Putamen (tissue), 1 donor: ENCODE measurements around the gene IRX4.

Experiments used
- DNase-seq: peaks from one replicate; pipeline ENCODE4 v3.0.0-alpha.2; 2016; ENCODE audit warnings: low spot score

IRX4 gene

DNA sequence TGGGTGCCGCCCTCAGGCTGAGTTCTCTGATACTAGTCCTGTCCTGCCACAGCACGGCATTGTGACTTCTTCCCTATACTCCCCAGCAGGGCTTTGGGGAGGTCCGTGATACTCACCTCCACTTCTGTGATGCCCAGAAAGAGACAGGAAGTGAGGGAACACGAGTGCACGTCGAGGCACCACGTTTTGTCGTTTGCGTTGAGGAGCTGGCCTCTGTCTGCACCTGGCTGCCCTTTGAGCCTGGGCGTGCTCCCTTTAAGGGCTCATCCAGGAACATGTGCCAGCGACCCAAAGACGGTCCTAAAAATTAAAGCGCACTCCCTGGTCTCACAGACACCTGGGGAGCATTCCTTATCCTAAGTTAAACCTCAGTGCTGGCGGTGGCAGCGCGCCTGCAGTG lies 8.7 kb upstream of the IRX4 start:
- DNase-seq: no peak

DNA sequence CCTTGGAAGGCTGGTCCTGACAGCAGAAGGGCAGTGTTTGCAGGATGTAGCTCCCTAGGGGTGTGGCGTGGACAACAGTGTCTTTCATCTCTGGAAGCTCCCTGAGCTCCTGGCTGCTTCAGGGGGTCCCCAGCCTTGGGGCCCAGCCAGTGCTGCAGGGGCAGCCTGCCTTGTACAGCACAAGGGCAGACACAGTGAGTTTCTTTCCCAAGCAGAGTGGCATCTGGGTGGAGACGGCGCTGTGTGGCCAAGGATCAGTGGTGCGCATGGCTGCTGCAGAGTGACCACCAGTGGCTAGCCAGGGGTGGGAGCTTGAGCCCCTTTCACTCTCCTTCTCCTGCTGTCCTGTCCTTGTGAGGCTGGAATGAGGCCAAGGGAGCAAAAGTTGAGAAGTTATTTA lies 7.6 kb upstream of the IRX4 start:
- DNase-seq: no peak

DNA sequence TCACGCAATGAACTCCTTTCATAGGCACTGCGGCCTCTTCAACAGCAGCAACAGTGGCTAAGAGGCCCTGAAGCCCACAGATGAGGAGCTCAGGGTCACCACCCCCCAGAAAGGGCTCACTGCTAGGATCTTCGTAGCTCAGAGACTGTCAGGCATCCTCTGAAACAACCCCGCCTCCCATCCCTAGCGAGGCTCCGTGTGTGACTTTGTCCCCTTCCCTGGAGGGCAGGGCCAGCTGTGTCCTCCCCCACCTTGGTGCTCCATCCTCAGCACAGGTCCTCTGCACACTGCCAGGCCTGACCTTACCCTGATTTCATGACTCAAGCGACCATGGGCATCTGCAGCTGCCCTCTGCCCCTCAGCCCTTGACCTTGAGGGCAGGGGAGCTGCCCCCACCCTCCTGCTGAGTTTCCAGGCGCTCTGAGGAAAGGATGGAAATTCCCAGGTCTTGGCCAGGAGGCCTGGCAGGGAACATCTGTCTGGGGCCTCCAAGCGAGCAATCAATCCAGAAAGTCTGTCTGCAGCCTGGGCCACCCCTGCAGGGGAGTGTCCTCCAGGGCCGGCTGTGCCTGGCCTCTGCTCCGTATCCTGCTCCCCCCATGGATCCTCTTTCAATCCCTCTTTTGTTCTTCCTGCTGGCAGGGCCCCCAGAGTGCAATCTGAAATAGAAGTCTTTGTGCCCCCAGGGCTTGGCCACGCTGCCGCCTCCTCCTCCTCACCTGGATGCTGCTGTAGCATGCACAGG lies 6.8 kb upstream of the IRX4 start:
- DNase-seq: no peak

DNA sequence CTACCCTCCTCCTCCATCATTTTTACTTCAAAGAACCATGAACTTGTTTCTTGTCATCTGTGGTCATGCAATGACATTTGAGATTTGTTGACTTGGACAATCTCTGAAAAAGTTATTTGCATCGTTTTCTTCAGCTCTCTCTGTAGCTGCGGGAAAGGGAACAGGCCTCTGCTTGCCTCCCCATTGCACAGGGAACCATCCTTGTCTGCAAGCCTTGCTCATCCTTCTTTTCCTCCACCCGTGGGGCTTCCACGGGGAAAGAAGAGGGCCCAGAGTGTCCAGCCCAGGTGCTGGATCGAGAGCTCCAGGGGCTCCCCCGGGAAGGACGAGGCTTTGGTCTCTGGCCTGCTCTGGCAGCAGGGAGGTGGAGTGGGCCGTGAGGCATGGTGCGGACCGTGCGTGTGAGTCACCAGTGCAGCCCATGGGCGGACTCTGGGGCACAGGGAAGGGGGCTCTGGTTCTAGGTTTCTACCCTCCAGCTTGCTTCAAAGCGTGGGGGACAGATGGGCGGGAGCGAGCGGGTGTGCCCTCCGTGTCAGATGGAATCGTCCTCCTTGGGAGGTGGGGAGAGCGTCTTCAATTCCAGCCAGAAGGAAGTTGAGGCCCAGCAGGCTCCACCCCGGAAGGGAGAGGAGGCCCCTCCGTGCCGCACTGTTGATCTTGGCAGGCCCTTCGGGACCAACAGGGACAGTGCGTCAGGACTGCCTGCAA lies 6.0 kb upstream of the IRX4 start:
- no peak for DNase-seq

DNA sequence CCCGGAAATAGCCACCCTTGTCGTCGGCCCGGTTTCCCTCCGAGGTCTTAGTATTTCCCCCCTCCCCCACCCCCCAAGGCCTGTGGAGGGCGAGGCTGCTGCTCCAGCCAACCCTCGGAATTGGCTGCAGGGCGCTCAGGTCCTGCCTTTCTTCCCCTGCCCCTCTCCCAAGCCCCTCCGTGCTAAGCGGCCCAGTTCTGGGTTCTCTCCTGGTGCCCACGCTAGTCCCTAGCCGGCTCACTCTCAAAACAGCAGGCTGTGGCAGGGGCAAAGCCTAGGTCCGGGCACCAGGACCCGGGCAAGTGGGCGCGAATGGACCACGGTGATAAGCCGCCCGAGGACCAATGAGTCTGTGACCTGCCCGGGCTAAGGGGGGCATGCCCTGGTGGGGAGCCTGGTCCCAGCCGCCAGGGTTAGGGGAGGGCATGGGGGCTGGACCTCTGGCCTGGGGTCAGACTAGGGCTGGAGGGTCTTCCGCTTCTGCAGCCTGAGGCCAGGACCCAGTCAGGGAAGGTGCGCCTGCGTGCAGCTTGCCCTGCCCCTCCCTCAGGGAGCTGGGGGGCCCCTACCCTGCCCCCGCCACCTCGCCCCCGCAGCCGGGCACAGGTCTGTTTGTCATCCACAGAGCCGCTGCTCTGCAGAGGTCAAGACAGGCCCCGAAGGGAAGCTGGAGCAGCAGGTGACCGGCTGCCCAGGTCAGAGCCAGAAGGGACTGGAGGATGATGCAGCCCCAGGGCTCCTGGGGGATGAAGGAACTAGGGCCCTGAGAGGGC lies 5.0 kb upstream of the IRX4 start:
- DNase-seq: no peak

DNA sequence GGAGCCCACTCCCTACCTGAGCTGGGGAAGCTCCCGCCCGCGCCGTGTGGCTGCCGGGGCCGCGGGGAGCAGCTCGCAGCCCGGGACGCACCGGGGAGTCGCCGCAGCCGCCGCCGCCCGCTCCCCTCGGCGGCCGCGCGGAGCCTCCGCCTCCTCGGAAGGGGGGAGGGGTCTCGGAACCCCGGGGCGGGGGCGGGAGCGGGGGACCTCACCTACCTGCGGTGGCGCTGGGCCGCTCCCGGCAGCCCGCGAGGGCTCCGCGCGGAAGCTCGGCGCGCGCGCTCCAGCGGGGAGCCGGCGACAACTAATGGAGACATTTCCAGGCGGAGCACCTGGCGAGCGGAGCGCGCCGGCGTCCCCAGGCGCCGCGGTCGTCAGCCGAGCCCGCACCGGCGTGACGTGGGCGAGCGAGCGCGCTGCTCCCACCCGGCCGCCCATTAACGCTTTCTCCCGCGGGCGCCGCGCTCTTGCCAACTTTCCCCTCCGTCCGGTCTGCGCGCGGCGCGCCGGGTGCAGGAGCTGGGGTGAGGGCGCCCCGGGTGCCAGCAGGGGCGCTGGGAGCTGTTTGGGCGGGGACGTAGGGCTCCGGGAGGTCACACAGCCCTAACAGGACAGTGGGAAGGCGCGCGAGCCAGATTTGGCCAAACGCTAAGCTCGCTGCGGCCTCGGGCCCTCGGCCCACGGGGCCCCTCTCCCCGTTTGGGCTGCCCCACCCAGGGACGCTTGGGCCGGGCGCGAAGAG lies 4.3 kb upstream of the IRX4 start:
- no peak for DNase-seq

DNA sequence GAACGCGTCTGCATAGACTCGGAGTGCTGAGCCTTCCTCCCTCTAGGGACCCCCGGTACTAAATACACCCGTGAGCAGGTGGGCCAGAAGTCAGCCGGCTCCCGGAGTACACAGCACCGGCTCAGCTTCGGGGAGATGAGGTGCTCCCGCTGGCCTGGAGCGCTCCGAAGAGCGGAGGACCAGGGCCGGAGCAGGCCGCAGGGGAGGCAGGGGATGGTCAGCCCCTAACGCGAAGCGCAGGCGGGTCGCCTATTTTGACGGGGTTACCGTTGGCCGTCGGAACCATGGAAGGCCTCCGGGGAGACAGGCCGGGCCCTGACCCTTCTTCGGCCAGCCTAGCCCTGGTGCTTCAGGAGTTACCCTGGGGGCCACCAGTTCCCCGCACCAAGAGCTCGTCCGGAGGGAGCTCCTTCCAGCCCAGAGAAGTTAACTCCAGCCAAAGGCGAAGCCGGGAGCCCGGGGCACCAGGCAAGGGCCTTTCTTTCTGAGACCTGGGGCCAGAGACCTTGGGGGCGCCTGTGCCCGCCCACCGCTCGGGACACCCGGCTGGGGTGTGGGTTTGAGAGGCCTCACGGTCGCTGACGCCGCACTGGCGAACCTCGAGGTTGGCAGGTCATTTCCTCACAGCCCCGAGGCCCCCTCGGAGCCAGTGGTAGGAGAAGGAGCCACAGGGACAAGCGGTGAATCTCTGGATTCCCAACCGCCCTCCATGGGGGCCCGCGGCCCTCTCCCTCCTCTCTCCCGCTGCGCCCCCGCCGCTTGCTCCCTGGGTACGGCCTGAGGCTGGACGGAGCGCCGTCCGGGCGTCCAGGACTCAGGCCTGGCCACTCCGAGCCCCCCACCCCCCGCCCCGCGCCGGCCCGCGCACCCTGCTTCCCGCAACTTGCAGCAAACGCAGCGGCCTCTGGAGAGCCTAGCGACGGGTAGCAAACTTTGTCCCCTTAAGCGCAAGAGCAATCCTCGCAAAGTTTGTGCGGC lies 3.4 kb upstream of the IRX4 start:
- DNase-seq: no peak

DNA sequence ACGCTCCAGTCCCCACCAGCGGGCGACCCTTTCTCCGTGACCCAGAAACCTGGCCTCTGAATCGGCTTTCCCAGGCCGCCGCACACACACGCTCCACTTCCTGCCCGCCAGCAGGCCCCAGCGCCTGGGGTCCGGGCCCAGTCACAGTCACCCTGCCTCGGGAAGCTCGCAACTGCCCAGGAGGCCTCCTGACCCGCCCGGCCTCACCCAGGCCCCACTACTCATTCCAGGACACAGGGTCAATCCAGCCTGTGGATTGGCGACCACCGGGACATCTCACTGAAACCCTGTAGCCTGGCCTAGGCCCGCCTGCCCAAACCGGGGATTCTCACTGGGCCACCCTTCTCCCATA lies 2.7 kb upstream of the IRX4 start:
- no peak for DNase-seq

DNA sequence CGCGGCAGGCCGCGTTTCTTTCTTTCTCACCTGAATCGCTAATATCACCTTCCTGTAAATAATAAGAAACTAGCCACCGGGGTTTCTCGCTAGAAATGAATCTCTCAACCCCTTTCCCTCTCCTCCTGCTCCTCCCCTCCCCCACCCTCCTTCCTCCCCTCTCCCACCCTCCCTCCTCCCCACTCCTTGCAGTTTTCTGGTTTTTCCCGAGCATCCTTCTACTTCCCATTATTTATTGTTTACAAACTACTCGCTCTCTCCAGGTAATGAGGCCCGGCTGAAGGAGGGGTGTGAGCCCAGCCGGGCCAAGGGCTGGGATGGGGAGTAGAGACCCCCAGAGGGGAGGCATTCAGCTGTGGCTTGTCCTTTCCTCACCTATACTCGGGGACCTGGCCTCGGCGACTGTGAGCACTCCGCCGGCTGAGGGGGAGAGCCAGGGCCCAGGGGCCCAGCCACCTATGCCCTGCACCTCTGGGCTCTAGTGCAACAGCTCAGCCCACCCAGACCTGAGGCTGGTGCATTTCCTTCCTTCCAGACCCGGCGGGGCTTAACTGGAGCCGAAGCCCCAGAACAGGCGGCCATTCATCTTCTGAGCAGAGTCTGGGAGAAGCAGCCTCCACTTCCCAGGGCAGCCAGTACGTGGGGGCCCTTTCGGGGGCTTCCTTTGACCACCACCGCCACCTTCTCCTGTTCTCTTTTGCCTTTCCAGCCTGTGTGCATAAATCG lies 2.1 kb upstream of the IRX4 start:
- DNase-seq: no peak

DNA sequence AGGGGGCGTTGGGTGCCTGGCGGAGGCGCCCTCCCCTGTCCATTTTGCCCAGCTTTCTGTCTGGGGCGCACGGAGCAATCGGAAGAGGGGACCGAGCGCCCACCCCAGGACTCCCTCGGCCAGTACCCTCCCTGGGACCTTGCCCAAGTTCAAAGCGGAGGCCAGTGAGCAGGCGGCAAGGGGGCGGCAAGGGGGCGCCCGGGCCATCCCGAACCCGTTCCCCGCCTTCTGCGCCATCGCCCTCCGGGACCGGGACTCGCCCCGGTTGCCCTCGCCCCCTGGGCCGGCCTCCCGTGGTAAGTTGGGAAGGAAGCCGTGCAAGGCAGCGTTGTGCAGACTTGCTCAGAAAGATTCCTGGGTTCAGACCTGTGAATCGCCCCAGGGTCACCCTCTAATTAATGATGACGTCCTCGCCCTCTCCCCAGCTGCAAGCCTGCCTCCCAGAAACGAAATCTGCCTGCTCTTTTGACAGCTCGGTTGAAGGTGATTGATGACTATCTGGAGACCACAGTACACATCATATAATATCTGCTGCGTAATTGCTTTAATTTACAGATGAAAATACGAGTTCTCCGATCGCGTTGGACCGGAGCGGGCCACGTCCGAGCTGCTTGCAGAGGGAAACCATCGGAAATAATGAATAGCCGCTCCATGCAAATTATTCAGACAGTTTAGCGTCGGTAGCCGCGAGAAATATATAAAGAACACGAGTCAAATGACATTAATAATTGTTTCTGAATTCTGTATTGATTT lies 1.4 kb upstream of the IRX4 start:
- no peak for DNase-seq

DNA sequence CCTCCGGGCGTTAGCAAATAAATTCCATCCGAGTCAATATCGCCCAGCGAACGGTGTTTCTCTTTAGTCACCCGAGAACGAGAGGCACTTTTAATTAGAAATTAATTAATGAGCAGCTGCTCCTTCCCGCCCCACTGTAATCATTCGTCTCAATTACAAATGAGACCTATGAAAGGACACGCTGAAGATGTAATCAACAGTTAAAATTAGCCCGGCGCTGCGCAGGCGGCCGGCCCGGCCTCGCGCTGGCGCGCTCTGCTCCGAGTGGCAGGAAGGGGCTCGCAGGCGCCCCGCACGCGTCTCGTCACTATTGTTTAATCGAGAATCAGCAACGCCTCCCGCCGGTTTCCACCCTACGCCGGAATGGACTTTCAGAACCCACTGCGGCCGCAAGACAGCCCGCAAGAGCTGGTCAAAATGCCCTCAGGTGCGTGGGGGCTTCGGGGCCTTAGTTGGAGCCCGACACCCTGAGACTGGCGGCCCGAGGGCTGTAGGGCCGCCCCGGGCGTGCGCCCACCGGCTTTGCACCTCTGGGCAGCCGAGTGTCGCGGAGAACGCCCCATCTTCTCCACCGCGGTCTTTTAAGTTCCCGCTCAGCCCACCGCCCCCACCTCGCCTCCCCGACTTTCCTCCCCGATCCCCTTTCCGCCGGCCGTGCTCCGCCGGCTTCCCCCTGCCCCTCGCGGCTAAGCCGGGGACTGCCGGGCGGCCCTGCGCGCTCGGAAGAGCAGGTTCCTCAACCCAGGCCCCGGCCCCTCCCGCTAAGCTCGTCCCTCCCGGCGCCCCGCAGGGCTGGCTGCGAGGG lies 597 bp upstream of the IRX4 start:
- DNase-seq: no peak

DNA sequence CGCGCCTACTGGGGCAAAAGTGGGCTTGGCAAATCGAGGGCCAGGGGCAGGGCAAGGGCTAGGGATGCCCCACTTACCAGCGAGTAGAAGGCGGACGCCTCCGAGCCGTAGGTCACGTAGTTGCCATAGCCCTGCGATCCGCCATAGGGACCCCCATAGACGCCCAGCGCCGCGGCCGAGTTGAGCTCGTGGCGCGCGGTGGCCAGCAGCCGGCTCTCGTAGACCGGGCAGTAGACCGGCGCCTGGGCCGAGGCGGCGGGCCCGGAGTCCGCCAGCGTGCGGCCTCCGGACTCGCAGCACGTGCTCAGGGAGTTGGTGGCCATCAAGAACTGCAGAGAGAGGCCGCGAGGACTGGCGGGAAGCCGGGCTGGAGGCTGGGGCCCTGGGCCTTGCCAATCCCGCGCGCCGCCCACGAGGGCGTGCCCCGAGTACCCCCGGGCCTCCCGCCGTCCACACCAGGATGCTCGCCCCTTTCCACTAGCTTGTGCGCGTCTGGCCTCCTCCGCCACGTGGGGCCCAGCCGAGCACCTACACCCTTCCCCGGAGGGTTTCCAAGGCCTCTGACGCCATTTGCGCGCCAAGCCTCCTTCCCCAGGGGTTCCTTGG lies 891 bp downstream of the IRX4 start:
- DNase-seq: no peak

DNA sequence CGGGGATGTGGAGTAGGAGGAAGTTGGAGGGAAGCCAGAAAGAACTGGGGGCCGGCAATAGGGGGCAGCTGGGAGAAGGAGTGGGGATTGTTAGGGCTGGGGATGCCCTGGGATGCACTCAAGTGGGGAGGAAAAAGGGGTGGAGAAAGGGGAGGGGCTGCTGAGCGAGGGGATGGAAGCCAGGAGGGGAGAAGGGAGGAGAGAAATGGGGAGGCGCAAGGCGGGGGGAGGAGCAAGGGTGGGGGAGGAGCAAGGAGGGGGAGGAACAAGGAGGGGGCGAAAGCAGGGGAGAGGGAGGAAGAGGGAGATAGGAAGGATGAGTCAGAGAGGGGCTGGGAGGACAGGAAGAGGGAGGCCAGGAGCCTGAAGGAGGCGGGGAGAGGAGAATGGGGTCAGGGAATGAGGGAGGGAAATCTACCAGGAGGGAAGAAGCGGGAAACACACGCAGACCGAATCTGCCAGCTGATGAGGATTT lies 1.6 kb downstream of the IRX4 start:
- no peak for DNase-seq

DNA sequence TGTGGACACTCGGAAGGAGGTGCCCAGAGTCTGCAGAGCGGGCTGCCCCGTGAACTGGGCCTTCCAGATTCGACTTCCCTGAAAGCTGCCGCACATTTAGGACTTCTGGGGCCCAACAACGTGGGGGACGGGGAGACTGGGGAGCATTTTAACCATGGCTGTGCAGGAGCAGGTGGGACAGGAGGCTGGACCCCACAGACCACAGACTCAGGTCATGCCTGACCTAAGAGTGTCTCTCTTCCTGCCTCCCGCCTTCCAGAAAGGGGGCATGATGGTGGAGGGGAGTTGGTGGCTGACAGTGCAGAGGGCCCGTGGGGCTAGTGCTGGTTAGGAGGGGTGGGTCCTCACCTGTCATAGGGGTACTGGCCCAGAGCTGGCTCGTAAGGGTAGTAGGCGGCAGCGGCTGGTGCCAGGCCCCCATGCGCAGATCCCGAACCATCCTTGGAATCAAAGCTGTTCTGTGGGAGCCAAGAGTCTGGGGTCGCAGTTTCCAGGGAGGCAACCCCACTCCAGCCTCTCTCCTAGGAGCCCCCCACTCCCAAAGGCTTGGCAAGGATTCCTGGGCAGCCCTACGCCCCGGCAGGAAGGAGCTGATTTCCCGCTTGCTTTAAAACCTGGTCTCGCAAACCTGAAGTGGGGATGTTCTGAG lies 2.2 kb downstream of the IRX4 start:
- no peak for DNase-seq

DNA sequence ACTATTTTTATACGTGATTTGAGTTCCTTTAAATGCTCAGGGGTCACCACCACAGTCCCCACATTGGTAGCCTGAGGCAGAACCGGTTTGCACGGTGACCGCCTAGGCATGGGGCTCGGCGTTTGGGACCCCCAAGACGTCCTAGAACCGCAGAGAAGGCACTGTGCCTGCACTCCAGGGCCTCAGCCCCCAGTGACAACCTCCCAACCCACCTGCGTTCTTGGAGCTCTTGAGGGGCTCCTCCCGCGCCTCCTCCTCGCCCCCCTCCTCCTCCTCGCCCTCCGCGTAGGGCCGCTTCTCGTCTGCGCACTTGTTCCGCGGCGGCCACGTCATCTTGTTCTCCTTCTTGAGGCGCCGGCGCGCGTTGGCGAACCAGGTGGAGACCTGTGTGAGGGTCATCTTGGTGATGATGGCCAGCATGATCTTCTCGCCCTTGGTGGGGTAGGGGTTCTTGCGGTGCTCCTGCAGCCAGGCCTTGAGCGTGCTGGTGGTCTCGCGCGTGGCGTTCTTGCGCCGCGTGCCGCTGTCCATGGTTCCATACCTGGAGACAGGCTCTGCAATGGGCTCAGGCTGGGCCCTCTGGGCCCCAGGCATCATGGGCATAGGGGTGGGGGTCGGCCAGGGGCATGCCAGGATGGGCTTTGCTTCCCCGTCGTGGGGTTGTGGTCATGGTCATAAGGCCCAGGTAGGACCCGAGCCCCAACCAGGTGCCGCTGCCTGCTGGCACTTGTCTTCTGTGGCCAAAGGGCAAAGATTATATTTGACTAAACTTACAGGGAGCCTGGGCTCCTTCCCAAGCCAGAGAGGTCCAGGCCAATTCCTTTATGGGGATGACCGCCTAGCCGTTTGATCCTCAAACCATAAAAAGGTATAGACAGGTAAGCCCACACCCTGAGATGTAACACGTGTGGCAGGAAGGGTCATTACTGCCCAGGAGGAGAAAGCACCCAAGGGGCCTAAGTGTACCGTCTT lies 3.1 kb downstream of the IRX4 start:
- DNase-seq: no peak

DNA sequence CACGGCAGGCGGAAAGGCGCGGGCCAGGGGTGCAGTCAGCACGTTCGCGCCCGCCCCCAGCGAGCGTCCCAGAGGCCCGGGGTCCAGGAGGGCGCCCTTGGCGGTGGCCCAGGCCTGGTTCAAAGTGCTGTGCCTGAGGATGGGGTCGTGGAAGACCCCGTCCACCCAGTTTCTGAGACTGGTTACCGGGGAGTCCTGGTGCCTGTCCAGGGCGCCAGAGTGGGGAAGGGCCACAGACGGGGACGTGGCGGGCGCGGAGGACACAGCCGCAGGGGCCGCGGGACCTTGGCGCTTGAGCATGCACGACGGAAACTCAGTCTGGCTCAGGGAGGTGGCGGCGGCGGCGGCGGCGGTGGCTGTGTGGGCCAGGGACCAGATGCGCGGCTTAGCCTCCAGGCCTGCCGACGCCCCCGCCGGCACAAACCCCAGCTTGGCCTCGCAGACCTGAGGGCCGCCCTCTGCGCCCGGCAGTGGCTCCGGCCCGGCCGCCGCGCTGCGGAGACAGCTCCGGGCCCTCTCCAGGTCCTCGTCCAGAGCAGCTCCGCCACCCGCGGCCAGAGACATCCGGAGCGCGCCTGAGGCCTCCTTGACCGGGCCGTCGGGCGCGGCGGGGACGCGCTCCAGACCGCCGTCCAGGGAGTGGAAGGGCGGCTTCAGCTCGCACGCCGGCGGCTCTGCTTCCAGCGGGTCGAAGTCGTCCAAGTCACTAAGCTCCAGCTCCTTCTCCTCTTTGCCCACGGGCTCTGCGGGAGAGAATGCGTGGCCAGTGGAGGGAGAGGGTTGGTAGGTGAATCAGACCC lies 4.5 kb downstream of the IRX4 start:
- no peak for DNase-seq
